ENCODE measurements around the gene TRPC3. TPM values are rescaled to one million over a fixed set of nuclear protein-coding genes. Genes with fewer than 3 reads are reported as not detected.

Gene TRPC3
- total RNA-seq, 1 experiment from 2014 or later = 0.25 TPM

GRCh38 chr4:121960818-121961217 is 9.0 kb upstream of the TRPC3 start:
- ChIA-PET RAD21 (ENCODE audit: low non-redundant PET in 1 of 2, low total read pairs in 2 of 2, uncharacterized antibody in 2 of 2, unreplicated experiment in 2 of 2) (no interaction called here), POLR2A (no interaction called here), CTCF (interaction anchor here (1.0 kb wide), 1 partner anchor 11 kb away, joined by 3 read pairs; no protein-coding TSS in a partner anchor)
- no peak overlapping the region for H3K9ac ChIP-seq (ENCODE audit: low read length)
- no peak overlapping the region for H3K4me3 ChIP-seq (replicated peaks in 1 of 2; ENCODE audit: low read depth in 1 of 2, low read length in 2 of 2)
- H3K4me1 ChIP-seq (ENCODE audit: control insufficient read depth in 1 of 2, insufficient read depth in 2 of 2, low read length in 2 of 2) = no peaks in the 10 kb centered on the region
- no peaks in the 10 kb centered on the region for H3K9me2 ChIP-seq (ENCODE audit: insufficient read depth)
- H3K4me2 ChIP-seq (ENCODE audit: low read length) = no peak overlapping the region
- no peak overlapping the region for H3K27ac ChIP-seq (ENCODE audit: low read depth, low read length)
- no peaks in the 10 kb centered on the region for H3K36me3 ChIP-seq (ENCODE audit: control insufficient read depth in 1 of 2, insufficient read depth in 2 of 2, low read length in 2 of 2)
- no peaks in the 10 kb centered on the region for H3K9me3 ChIP-seq (ENCODE audit: control insufficient read depth in 1 of 2, insufficient read depth in 1 of 2, low read depth in 1 of 2, low read length in 2 of 2)
- TF ChIP-seq ZBTB33 (IDR thresholded peaks at IDR 0.05; ENCODE audit: extremely low read depth, insufficient replicate concordance, low read length) (no peak), ZNF274 (IDR thresholded peaks at IDR 0.05; ENCODE audit: low read depth, low read length) (no peak), YY1 (IDR thresholded peaks at IDR 0.05; ENCODE audit: extremely low read depth, insufficient replicate concordance, low read depth, low read length) (no peak), CBX3 (IDR thresholded peaks at IDR 0.05; ENCODE audit: low read depth) (no peak), REST (IDR thresholded peaks at IDR 0.05; ENCODE audit: low read depth) (no peak), CTCF (IDR thresholded peaks at IDR 0.05 in 2 of 3, conservative IDR thresholded peaks at IDR 0.05 in 1 of 3; ENCODE audit: borderline replicate concordance in 1 of 3, insufficient read depth in 1 of 3, low read depth in 2 of 3, low read length in 2 of 3) (no peak), ZFX (IDR thresholded peaks at IDR 0.05) (no peak), ELF1 (IDR thresholded peaks at IDR 0.05; ENCODE audit: borderline replicate concordance, low read depth) (no peak), EZH2phosphoT487 (IDR thresholded peaks at IDR 0.05; ENCODE audit: borderline replicate concordance) (no peak), EGR1 (IDR thresholded peaks at IDR 0.05; ENCODE audit: low read depth) (no peak)
- H3K79me2 ChIP-seq (ENCODE audit: insufficient read depth, low read length) = no peaks in the 10 kb centered on the region
- DNase-seq (ENCODE audit: low read depth, low spot score) (no peak), ATAC-seq (no peak)
- intact Hi-C loops (cut with micrococcal nuclease) = no loop called here
- H3K27me3 ChIP-seq (ENCODE audit: insufficient read depth, low read length) = no peaks in the 10 kb centered on the region
- BruUV-seq (replicated peaks) = no TSS peak
- no peaks in the 10 kb centered on the region for H4K20me1 ChIP-seq (ENCODE audit: insufficient read depth)
- no peak overlapping the region for H2AFZ ChIP-seq (ENCODE audit: low read depth, low read length, poor library complexity, severe bottlenecking)

Measured in HCT116 (cell line).